Brain microvascular endothelial cell (primary cell): ENCODE measurements around the gene STK32C.

Experiments
- DNase-seq: peaks from one replicate; pipeline ENCODE4 v3.0.0-alpha.2; 2020
- H3K27ac ChIP-seq: fragments of 250-450 bp; sonication (Bioruptor Pico); 2 replicates; pipeline ENCODE4 v1.5.1; 2020; ENCODE audit warnings: mild to moderate bottlenecking, moderate library complexity
- H3K27me3 ChIP-seq: fragments of 250-450 bp; sonication (Bioruptor Pico); replicated peaks from 2 replicates; pipeline ENCODE4 v1.5.1; 2020; ENCODE audit warnings: mild to moderate bottlenecking
- H3K36me3 ChIP-seq: fragments of 250-450 bp; sonication (Bioruptor Pico); replicated peaks from 2 replicates; pipeline ENCODE4 v1.5.1; 2020; ENCODE audit warnings: mild to moderate bottlenecking
- H3K4me3 ChIP-seq: 2 replicates; pipeline ENCODE4 v1.5.1; 2011; ENCODE audit warnings: low read depth, mild to moderate bottlenecking, control low read depth, low read length, moderate library complexity
- in situ Hi-C: cut with HindIII; loops from 2 replicates; pipeline ENCODE4 v1.10.0; 2017; ENCODE audit warnings: low sequenced_read_pairs, low pct_ligation_motif_present
- TF ChIP-seq, protein P1 (sequence below): IDR thresholded peaks from 2 replicates; pipeline ENCODE4 v1.5.1; 2011; ENCODE audit warnings: low read depth, mild to moderate bottlenecking, moderate library complexity, low read length, control low read depth, inconsistent platforms; ENCODE audit errors: missing control alignments

STK32C gene

DNA sequence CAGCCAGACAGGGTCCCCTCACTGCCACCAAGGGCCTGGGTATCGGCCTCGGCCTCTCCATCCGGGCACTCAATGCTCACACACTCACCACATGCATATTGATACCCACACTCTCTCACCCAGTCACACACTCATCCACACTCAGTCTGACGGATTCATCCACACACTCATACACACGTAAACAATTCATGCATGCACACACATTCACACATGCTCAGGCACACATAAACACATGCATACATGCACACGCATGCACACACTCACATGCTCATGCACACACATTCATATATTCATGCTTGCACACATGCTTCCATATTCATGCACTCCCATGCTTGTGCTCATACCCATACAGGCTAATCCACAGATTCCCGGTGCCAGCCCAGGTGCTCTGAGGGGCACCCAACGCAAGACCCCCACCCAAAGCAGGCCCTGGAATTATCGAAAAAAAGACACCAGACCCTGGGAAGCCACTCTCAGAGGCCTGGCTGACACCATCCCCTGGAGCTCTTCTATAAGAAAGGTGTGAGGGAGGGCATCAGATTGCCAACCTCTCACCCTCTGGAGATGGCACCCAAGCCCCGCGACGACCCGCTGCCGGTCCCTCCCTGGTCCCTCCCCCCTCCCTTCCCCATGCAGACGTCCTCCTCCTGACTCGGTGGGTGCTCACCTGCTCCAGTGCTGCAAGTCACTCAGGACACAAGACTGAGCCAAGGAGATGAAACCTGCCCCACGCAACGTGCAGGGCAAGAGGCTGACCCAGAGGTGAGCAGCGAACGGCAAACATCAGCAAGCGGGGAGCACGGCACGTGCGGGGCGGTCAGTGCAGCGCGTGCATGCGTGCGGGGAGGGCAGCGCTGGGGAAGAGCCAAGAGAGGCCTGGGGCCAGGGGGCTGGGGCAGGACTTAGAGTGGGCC lies 15.2 kb downstream of the STK32C start:
- Histone ChIP-seq H3K36me3 (no peaks in the 10 kb centered on the region), H3K4me3 (no peak overlapping the region), H3K27me3 (no peaks in the 10 kb centered on the region), H3K27ac (no peak overlapping the region)
- no peak for DNase-seq
- in situ Hi-C loops, result no loop called here
- TF ChIP-seq, protein P1, sequence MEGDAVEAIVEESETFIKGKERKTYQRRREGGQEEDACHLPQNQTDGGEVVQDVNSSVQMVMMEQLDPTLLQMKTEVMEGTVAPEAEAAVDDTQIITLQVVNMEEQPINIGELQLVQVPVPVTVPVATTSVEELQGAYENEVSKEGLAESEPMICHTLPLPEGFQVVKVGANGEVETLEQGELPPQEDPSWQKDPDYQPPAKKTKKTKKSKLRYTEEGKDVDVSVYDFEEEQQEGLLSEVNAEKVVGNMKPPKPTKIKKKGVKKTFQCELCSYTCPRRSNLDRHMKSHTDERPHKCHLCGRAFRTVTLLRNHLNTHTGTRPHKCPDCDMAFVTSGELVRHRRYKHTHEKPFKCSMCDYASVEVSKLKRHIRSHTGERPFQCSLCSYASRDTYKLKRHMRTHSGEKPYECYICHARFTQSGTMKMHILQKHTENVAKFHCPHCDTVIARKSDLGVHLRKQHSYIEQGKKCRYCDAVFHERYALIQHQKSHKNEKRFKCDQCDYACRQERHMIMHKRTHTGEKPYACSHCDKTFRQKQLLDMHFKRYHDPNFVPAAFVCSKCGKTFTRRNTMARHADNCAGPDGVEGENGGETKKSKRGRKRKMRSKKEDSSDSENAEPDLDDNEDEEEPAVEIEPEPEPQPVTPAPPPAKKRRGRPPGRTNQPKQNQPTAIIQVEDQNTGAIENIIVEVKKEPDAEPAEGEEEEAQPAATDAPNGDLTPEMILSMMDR, result no peak

DNA sequence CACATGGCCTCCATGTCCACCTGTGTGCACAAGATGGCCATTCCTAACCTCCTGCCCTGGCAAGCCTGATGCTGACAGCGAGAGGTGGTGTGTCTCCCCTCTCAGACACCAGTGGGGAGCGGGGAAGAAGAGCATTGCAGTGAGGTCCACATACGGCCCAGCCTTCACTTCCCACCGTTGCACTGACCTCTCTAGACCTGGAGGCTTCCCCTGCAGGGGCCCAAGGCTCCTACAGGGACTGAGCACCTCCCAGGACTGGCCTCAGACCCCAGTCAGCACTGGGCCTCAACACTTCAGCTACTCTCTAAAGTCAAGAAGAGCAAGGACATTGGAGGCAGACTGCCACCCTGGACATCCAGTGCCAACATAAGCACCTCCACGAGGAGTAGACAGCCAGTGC lies 15.9 kb downstream of the STK32C start:
- Histone ChIP-seq H3K36me3 (no peaks in the 10 kb centered on the region), H3K4me3 (no peak overlapping the region), H3K27me3 (no peaks in the 10 kb centered on the region), H3K27ac (no peak overlapping the region)
- TF ChIP-seq, protein P1, result no peak
- in situ Hi-C loops, result no loop called here
- DNase-seq, result no peak

GRCh38 chr10:132290631-132291030 lies 17.1 kb downstream of the STK32C start:
- no peak for DNase-seq
- TF ChIP-seq, protein P1, result no peak
- in situ Hi-C loops, result no loop called here
- no peaks in the 10 kb centered on the region for H3K27me3 ChIP-seq
- no peak overlapping the region for H3K27ac ChIP-seq
- no peaks in the 10 kb centered on the region for H3K36me3 ChIP-seq
- H3K4me3 ChIP-seq, result no peak overlapping the region

DNA sequence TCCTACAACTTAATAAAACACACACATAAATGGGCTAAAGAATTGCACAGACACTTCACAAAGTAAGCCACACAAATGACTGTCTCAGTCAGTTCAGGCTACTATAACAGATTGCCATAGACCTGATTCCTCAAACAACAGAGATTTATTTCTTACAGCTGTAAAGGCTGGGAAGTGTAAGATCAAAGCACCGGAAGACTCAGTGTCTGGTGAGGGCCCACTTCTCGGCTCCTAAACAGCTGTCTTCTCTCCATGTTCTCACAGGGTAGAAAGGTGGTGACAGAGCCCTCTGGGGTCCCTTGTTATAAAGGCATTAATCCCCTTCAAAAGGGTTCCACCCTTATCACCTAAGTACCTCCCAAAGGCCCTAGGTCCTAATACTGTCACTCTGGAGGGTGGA lies 18.3 kb downstream of the STK32C start:
- H3K36me3 ChIP-seq, result no peaks in the 10 kb centered on the region
- in situ Hi-C loops, result no loop called here
- H3K27ac ChIP-seq, result no peak overlapping the region
- no peak overlapping the region for H3K4me3 ChIP-seq
- DNase-seq, result no peak
- TF ChIP-seq, protein P1, result no peak
- no peaks in the 10 kb centered on the region for H3K27me3 ChIP-seq

DNA sequence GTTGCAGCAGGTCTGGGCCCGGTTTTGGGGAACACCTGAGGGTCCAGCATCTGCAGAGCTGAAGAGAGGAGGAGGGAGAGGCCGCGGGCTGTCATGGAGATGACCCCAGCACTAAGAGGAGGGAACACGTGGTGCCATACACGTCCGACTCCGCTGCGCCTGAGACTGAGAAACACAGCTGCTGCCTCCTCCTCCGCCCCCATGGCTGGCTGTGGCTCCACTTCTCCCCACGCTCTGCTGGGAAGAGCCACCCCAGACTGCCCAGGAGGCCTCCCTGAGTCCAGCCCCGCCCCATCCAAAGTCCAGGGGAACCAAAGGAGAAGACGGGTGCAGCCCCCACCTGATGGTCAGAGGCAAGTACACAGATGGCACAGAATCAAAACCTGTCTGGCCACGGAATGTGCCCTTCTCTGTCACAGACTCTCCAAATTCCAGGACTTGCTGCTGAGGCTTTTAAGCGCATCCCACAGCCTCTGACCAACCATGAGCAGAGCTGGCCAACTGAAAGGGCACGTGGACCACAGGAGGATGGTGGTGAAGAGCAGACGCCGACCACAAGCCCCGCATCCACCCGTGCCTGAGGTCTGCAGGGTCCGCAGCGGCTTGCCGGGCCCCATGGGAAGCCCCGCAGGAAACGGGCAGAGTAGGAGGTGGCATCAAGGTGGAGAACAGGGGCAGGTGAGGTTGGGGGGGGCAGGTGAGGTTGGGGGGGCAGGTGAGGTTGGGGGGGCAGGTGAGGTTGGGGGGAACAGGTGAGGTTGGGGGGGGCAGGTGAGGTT lies 24.0 kb downstream of the STK32C start:
- in situ Hi-C loops, result no loop called here
- no peak overlapping the region for H3K27ac ChIP-seq
- TF ChIP-seq, protein P1, result no peak
- no peaks in the 10 kb centered on the region for H3K36me3 ChIP-seq
- H3K4me3 ChIP-seq, result no peak overlapping the region
- H3K27me3 ChIP-seq, result peaks cover 6% of the 10 kb centered on the region
- DNase-seq, result no peak
